ENCODE measurements around the gene PRKAR2B. TPM values are rescaled to one million over a fixed set of nuclear protein-coding genes. Genes with fewer than 3 reads are reported as not detected.

Gene PRKAR2B
- total and polyA plus RNA-seq, 2 experiments from 2014 or later: 14.8 to 31.5 TPM

DNA sequence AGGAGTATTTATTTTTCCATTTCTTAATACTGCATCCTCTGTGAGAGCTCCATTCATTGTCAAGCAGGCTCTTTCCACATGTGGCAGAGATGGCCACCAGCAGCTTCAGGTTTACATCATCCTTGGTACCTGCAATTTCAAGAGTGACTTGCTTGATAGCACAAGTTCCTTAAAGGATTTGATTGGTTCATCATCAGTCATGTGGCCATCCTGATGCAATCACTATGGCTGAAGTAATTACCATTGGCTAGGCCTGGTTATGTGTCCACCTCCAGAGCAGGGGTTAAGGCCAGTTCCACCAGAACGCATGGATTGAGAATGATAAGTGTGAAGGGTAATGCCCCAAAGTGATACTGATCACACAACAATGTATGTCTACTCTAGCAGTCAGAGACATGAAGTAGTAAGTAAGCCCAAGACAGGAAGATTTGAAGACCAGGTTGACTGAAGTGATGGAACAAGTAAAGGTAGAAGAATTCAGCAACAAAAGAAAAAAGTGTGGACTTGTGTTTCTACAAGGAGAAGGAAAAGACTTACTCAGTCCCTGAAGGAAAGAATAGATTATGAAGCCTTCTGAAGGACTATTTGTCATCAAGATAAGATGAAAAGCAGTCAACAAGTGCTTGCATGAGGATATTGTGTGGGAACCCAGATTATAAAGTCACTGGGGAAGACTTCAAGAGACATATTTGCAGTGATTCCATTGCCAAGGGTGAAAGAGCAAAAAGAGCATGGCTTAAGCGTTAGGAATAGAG, 26.4 kb upstream of the PRKAR2B start:
- Histone ChIP-seq H3K9me3 (ENCODE audit: low read depth) (no peaks in the 10 kb centered on the region), H3K27ac (no peak overlapping the region), H3K9me2 (replicated peaks; ENCODE audit: insufficient read depth) (no peaks in the 10 kb centered on the region), H3K36me3 (replicated peaks; ENCODE audit: insufficient read depth, low read depth) (no peaks in the 10 kb centered on the region), H4K20me1 (ENCODE audit: insufficient read depth, poor library complexity, severe bottlenecking) (no peaks in the 10 kb centered on the region), H2AFZ (no peak overlapping the region), H3K4me3 (no peak overlapping the region), H3K27me3 (no peaks in the 10 kb centered on the region), H3K4me1 (ENCODE audit: insufficient read depth) (peaks cover 4% of the 10 kb centered on the region), H3K4me2 (no peak overlapping the region), H3K79me2 (no peaks in the 10 kb centered on the region)
- DNase-seq (ENCODE audit: low spot score): no peak
- 95% methylated on average over 2 of the region's 2 CpGs for WGBS (ENCODE audit: low lambda C conversion rate, missing lambda C conversion rate)
- TF ChIP-seq EZH2phosphoT487 (IDR thresholded peaks at IDR 0.05; ENCODE audit: low read depth, severe bottlenecking, unreplicated experiment) (no peak), EZH2 (IDR thresholded peaks at IDR 0.05; ENCODE audit: borderline replicate concordance) (no peak)
- TF ChIP-seq, protein P1, sequence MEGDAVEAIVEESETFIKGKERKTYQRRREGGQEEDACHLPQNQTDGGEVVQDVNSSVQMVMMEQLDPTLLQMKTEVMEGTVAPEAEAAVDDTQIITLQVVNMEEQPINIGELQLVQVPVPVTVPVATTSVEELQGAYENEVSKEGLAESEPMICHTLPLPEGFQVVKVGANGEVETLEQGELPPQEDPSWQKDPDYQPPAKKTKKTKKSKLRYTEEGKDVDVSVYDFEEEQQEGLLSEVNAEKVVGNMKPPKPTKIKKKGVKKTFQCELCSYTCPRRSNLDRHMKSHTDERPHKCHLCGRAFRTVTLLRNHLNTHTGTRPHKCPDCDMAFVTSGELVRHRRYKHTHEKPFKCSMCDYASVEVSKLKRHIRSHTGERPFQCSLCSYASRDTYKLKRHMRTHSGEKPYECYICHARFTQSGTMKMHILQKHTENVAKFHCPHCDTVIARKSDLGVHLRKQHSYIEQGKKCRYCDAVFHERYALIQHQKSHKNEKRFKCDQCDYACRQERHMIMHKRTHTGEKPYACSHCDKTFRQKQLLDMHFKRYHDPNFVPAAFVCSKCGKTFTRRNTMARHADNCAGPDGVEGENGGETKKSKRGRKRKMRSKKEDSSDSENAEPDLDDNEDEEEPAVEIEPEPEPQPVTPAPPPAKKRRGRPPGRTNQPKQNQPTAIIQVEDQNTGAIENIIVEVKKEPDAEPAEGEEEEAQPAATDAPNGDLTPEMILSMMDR (IDR thresholded peaks at IDR 0.05; ENCODE audit: poor library complexity): no peak

- Histone ChIP-seq H3K79me2 (no peaks in the 10 kb centered on the region), H3K27me3 (no peaks in the 10 kb centered on the region), H3K36me3 (replicated peaks; ENCODE audit: insufficient read depth, low read depth) (no peaks in the 10 kb centered on the region), H3K9me3 (ENCODE audit: low read depth) (no peaks in the 10 kb centered on the region), H3K27ac (no peak overlapping the region), H4K20me1 (ENCODE audit: insufficient read depth, poor library complexity, severe bottlenecking) (no peaks in the 10 kb centered on the region), H3K4me1 (ENCODE audit: insufficient read depth) (no peaks in the 10 kb centered on the region), H3K9me2 (replicated peaks; ENCODE audit: insufficient read depth) (no peaks in the 10 kb centered on the region), H2AFZ (no peak overlapping the region), H3K4me3 (no peak overlapping the region), H3K4me2 (no peak overlapping the region)
- no peak for TF ChIP-seq EZH2 (IDR thresholded peaks at IDR 0.05; ENCODE audit: borderline replicate concordance)
- TF ChIP-seq, protein P1 (IDR thresholded peaks at IDR 0.05; ENCODE audit: poor library complexity): no peak
- TF ChIP-seq EZH2phosphoT487 (IDR thresholded peaks at IDR 0.05; ENCODE audit: low read depth, severe bottlenecking, unreplicated experiment): no peak
- DNase-seq (ENCODE audit: low spot score): no peak
- WGBS (ENCODE audit: low lambda C conversion rate, missing lambda C conversion rate): 91% methylated on average over 5 of the region's 5 CpGs
Observed at GRCh38 chr7:107020400-107020799, 24.1 kb upstream of the PRKAR2B start.

- Histone ChIP-seq H3K4me1 (ENCODE audit: insufficient read depth) (no peaks in the 10 kb centered on the region), H3K27ac (no peak overlapping the region), H3K79me2 (no peaks in the 10 kb centered on the region), H3K9me2 (replicated peaks; ENCODE audit: insufficient read depth) (no peaks in the 10 kb centered on the region), H3K36me3 (replicated peaks; ENCODE audit: insufficient read depth, low read depth) (no peaks in the 10 kb centered on the region), H3K27me3 (no peaks in the 10 kb centered on the region), H4K20me1 (ENCODE audit: insufficient read depth, poor library complexity, severe bottlenecking) (no peaks in the 10 kb centered on the region), H3K4me2 (no peak overlapping the region), H2AFZ (no peak overlapping the region), H3K4me3 (no peak overlapping the region), H3K9me3 (ENCODE audit: low read depth) (no peaks in the 10 kb centered on the region)
- TF ChIP-seq EZH2phosphoT487 (IDR thresholded peaks at IDR 0.05; ENCODE audit: low read depth, severe bottlenecking, unreplicated experiment) (no peak), EZH2 (IDR thresholded peaks at IDR 0.05; ENCODE audit: borderline replicate concordance) (no peak)
- TF ChIP-seq, protein P1 (IDR thresholded peaks at IDR 0.05; ENCODE audit: poor library complexity): no peak
- WGBS (ENCODE audit: low lambda C conversion rate, missing lambda C conversion rate): 100% methylated on average over 3 of the region's 3 CpGs
- DNase-seq (ENCODE audit: low spot score): no peak
Observed at GRCh38 chr7:107021600-107021999, 22.9 kb upstream of the PRKAR2B start.

Data from hepatocyte (in vitro differentiated cells).